Fibroblast of lung (primary cell): ENCODE data around the gene PARP6. TPM values are rescaled to one million over a fixed set of nuclear protein-coding genes. Genes with fewer than 3 reads are reported as not detected.

Experiments used
- DNase-seq, 2 donors: peaks; one replicate each; pipeline versions ENCODE4 v3.0.0 to v3.0.0-alpha.2; 2010; ENCODE audit warnings: low read depth in 2 of 2
- H2AFZ ChIP-seq: 2 replicates; pipeline ENCODE4 v1.5.1; 2012; ENCODE audit warnings: low read length, control low read depth, inconsistent platforms
- H3K27ac ChIP-seq: 2 replicates; pipeline ENCODE4 v1.5.1; 2011; ENCODE audit warnings: low read length, control low read depth; ENCODE audit not compliant: insufficient read depth
- H3K27me3 ChIP-seq: 2 replicates; pipeline ENCODE4 v1.5.1; 2011; ENCODE audit warnings: mild to moderate bottlenecking, low read length; ENCODE audit not compliant: control insufficient read depth, insufficient read depth
- H3K36me3 ChIP-seq: 2 replicates; pipeline ENCODE4 v1.5.1; 2011; ENCODE audit warnings: low read length; ENCODE audit not compliant: control insufficient read depth, insufficient read depth
- H3K4me1 ChIP-seq: 2 replicates; pipeline ENCODE4 v1.5.1; 2011; ENCODE audit warnings: low read length; ENCODE audit not compliant: control insufficient read depth, insufficient read depth; ENCODE audit errors: extremely low read depth
- H3K4me2 ChIP-seq: 2 replicates; pipeline ENCODE4 v1.5.1; 2011; ENCODE audit warnings: low read length, control low read depth; ENCODE audit not compliant: insufficient read depth; ENCODE audit errors: extremely low read depth
- H3K4me3 ChIP-seq, 4 experiments: fragments of 200-600 bp in 1 of 4; sonication (generic) in 1 of 4; replicated peaks in 1 of 4; 2 replicates each; pipeline ENCODE4 v1.5.1; 2011 to 2016; ENCODE audit warnings: low read length in 4 of 4, low read depth in 3 of 4, mild to moderate bottlenecking in 3 of 4, control low read depth in 2 of 4, inconsistent platforms in 1 of 4, mixed read lengths in 1 of 4; ENCODE audit not compliant: insufficient read depth in 1 of 4; ENCODE audit errors: control extremely low read depth in 1 of 4
- H3K79me2 ChIP-seq: 2 replicates; pipeline ENCODE4 v1.5.1; 2012; ENCODE audit warnings: mild to moderate bottlenecking, low read length, inconsistent platforms; ENCODE audit not compliant: control insufficient read depth, insufficient read depth
- H3K9ac ChIP-seq: 2 replicates; pipeline ENCODE4 v1.5.1; 2011; ENCODE audit warnings: mild to moderate bottlenecking, low read length, control low read depth; ENCODE audit not compliant: insufficient read depth
- H3K9me3 ChIP-seq: 2 replicates; pipeline ENCODE4 v1.5.1; 2012; ENCODE audit warnings: low read depth, low read length; ENCODE audit not compliant: control insufficient read depth, insufficient read depth
- H4K20me1 ChIP-seq: 2 replicates; pipeline ENCODE4 v1.5.1; 2011; ENCODE audit warnings: low read length; ENCODE audit not compliant: control insufficient read depth, insufficient read depth; ENCODE audit errors: extremely low read depth
- EZH2 ChIP-seq: IDR thresholded peaks from 2 replicates; pipeline ENCODE4 v1.5.1; 2012; ENCODE audit warnings: low read length, control low read depth, mild to moderate bottlenecking; ENCODE audit errors: missing control alignments
- polyA minus RNA-seq: library from RNA; depleted of rRNA, polyadenylated mRNA; stranded (reverse); fragments of >200 nt; gene quantifications from 2 replicates; pipeline ENCODE4 v1.2.3, GENCODE V29; 2011; ENCODE audit warnings: low replicate concordance
- polyA plus RNA-seq, 2 donors: library from polyadenylated mRNA; depleted of rRNA in 1 of 2; stranded (reverse) in 1 of 2; unstranded in 1 of 2; fragments of >200 nt; gene quantifications; 2 replicates each; pipeline ENCODE4 v1.2.1, GENCODE V29; 2011 to 2012; ENCODE audit warnings: missing spikeins in 1 of 2
- total RNA-seq: library from RNA; depleted of rRNA; stranded (reverse); fragments of >200 nt; gene quantifications from 2 replicates; pipeline ENCODE4 v1.2.1, GENCODE V29; 2014
- TF ChIP-seq, protein P1 (sequence below), 2 donors: IDR thresholded peaks in 1 of 2; conservative IDR thresholded peaks in 1 of 2; 1 replicate in 1 of 2; 2 replicates in 1 of 2; pipeline ENCODE4 v1.5.1; 2011 to 2012; ENCODE audit warnings: low read length in 2 of 2, control low read depth in 1 of 2, inconsistent platforms in 1 of 2, low read depth in 1 of 2, mild to moderate bottlenecking in 1 of 2

PARP6 gene
- total RNA-seq (23.4 and 27.4 TPM in 2 replicates), polyA plus RNA-seq (31.9 and 37.7 TPM in 2 replicates), polyA minus RNA-seq (33.9 and 38.3 TPM in 2 replicates)
- polyA plus RNA-seq (2012): 21.6 and 24.0 TPM in 2 replicates

GRCh38 chr15:72272213-72272996, at the start of gene PARP6:
PARP6 (minus strand) TSS chr15:72272554; CDS start chr15:72267477, 5,077 bp downstream.
- H3K4me1 ChIP-seq: peaks cover 8% of the 10 kb centered on the region
- peak; percentile 98 to 99 for DNase-seq
- peak within 1 kb of the TSS; percentile 86 for H3K4me2 ChIP-seq

GRCh38 chr15:72319985-72320671, 47.8 kb upstream of the PARP6 start, which contains the start of gene CELF6:
CELF6 (minus strand) TSS chr15:72320157; CDS start chr15:72319874, 283 bp downstream.
- Histone ChIP-seq H3K4me1 (peaks cover 2% of the 10 kb centered on the region), H3K9ac (peak within 1 kb of the TSS; percentile 37), H3K27me3 (peaks cover 13% of the 10 kb centered on the region), H3K79me2 (no peaks in the 10 kb centered on the region), H3K4me2 (peak within 1 kb of the TSS; percentile 81), H3K27ac (peak within 1 kb of the TSS; percentile 4), H3K36me3 (no peaks in the 10 kb centered on the region), H3K4me3 (peak within 1 kb of the TSS; percentile 52 to 59 (median 56)), H2AFZ (peak within 1 kb of the TSS; percentile 54), H3K9me3 (no peaks in the 10 kb centered on the region), H4K20me1 (no peaks in the 10 kb centered on the region)
- no peak for TF ChIP-seq EZH2
- TF ChIP-seq, protein P1, sequence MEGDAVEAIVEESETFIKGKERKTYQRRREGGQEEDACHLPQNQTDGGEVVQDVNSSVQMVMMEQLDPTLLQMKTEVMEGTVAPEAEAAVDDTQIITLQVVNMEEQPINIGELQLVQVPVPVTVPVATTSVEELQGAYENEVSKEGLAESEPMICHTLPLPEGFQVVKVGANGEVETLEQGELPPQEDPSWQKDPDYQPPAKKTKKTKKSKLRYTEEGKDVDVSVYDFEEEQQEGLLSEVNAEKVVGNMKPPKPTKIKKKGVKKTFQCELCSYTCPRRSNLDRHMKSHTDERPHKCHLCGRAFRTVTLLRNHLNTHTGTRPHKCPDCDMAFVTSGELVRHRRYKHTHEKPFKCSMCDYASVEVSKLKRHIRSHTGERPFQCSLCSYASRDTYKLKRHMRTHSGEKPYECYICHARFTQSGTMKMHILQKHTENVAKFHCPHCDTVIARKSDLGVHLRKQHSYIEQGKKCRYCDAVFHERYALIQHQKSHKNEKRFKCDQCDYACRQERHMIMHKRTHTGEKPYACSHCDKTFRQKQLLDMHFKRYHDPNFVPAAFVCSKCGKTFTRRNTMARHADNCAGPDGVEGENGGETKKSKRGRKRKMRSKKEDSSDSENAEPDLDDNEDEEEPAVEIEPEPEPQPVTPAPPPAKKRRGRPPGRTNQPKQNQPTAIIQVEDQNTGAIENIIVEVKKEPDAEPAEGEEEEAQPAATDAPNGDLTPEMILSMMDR (conservative IDR thresholded peaks at IDR 0.05 in 1 of 2, IDR thresholded peaks at IDR 0.05 in 1 of 2; ENCODE audit: low read depth in 1 of 2, low read length in 2 of 2): no peak
- DNase-seq: peak; percentile 77 to 80

More at GRCh38 chr15:72272213-72272996, at the start of gene PARP6:
- Histone ChIP-seq H2AFZ (peak within 1 kb of the TSS; percentile 56), H3K27me3 (no peaks in the 10 kb centered on the region), H3K79me2 (peaks cover 6% of the 10 kb centered on the region), H4K20me1 (no peaks in the 10 kb centered on the region), H3K4me3 (peak within 1 kb of the TSS; percentile 58 to 88 (median 66)), H3K36me3 (no peaks in the 10 kb centered on the region), H3K27ac (peak within 1 kb of the TSS; percentile 70), H3K9me3 (no peaks in the 10 kb centered on the region), H3K9ac (peak within 1 kb of the TSS; percentile 89)
- TF ChIP-seq, protein P1 (conservative IDR thresholded peaks at IDR 0.05 in 1 of 2, IDR thresholded peaks at IDR 0.05 in 1 of 2; ENCODE audit: low read depth in 1 of 2, low read length in 2 of 2): peak; percentile 38 to 60
- no peak for TF ChIP-seq EZH2
